Liver (tissue), 9 donors: ENCODE measurements around the gene ZNF473. TPM values are rescaled to one million over a fixed set of nuclear protein-coding genes. Genes with fewer than 3 reads are reported as not detected.

ENCODE experiments used
- DNase-seq: peaks from one replicate; pipeline ENCODE4 v3.0.0-alpha.2; 2017; ENCODE audit warnings: low spot score
- H3K27ac ChIP-seq, 2 donors: one replicate each; pipeline ENCODE4 v1.7.0; 2013; ENCODE audit warnings: inconsistent platforms in 2 of 2, low read length in 2 of 2, control low read depth in 1 of 2, low read depth in 1 of 2, mild to moderate bottlenecking in 1 of 2
- H3K27me3 ChIP-seq, 4 donors: one replicate each; pipeline versions ENCODE4 v1.6.1 to v1.7.0; 2013; ENCODE audit warnings: low read length in 3 of 4, inconsistent platforms in 1 of 4, mild to moderate bottlenecking in 1 of 4, moderate library complexity in 1 of 4; ENCODE audit not compliant: control insufficient read depth in 4 of 4, insufficient read depth in 4 of 4
- H3K36me3 ChIP-seq, 4 donors: one replicate each; pipeline versions ENCODE4 v1.6.1 to v1.7.0; 2013; ENCODE audit warnings: low read length in 3 of 4, mild to moderate bottlenecking in 3 of 4, low read depth in 1 of 4, moderate library complexity in 1 of 4; ENCODE audit not compliant: control insufficient read depth in 4 of 4, insufficient read depth in 3 of 4
- H3K4me1 ChIP-seq, 4 donors: one replicate each; pipeline versions ENCODE4 v1.6.1 to v1.7.0; 2013; ENCODE audit warnings: low read length in 3 of 4, mild to moderate bottlenecking in 3 of 4, moderate library complexity in 1 of 4; ENCODE audit not compliant: control insufficient read depth in 4 of 4, insufficient read depth in 4 of 4
- H3K4me3 ChIP-seq, 3 donors: one replicate each; pipeline versions ENCODE4 v1.6.1 to v1.7.0; 2013; ENCODE audit warnings: low read length in 3 of 3, control low read depth in 1 of 3, low read depth in 1 of 3, mild to moderate bottlenecking in 1 of 3
- H3K9ac ChIP-seq, 2 donors: one replicate each; pipeline ENCODE4 v1.7.0; 2013; ENCODE audit warnings: low read length in 2 of 2, mild to moderate bottlenecking in 2 of 2, moderate library complexity in 2 of 2, control low read depth in 1 of 2, low read depth in 1 of 2
- H3K9me3 ChIP-seq, 4 donors: one replicate each; pipeline versions ENCODE4 v1.6.1 to v1.7.0; 2013; ENCODE audit warnings: low read length in 3 of 4; ENCODE audit not compliant: control insufficient read depth in 4 of 4
- ATF3 ChIP-seq: IDR thresholded peaks from 2 replicates; pipeline ENCODE4 v1.6.1; 2016; ENCODE audit warnings: antibody characterized with exemption
- FOXA1 ChIP-seq: IDR thresholded peaks from 2 replicates; pipeline ENCODE4 v1.6.1; 2016; ENCODE audit warnings: antibody characterized with exemption
- GABPA ChIP-seq, 2 donors: IDR thresholded peaks in 1 of 2; conservative IDR thresholded peaks in 1 of 2; 2 replicates each; pipeline ENCODE4 v1.6.1; 2016; ENCODE audit warnings: antibody characterized with exemption in 2 of 2, mild to moderate bottlenecking in 1 of 2, moderate library complexity in 1 of 2
- HNF4A ChIP-seq, 2 donors: conservative IDR thresholded peaks; 2 replicates each; pipeline ENCODE4 v1.6.1; 2016; ENCODE audit warnings: antibody characterized with exemption in 2 of 2, mild to moderate bottlenecking in 2 of 2
- HNF4G ChIP-seq: IDR thresholded peaks from 2 replicates; pipeline ENCODE4 v1.6.1; 2016; ENCODE audit warnings: antibody characterized with exemption
- JUND ChIP-seq, 2 donors: IDR thresholded peaks; 2 replicates each; pipeline ENCODE4 v1.6.1; 2016; ENCODE audit warnings: antibody characterized with exemption in 2 of 2
- NR2F2 ChIP-seq: IDR thresholded peaks from 2 replicates; pipeline ENCODE4 v1.6.1; 2016; ENCODE audit warnings: antibody characterized with exemption
- RAD21 ChIP-seq, 2 donors: IDR thresholded peaks; 2 replicates each; pipeline ENCODE4 v1.6.1; 2016; ENCODE audit warnings: antibody characterized with exemption in 2 of 2, mild to moderate bottlenecking in 2 of 2
- REST ChIP-seq: IDR thresholded peaks from 2 replicates; pipeline ENCODE4 v1.6.1; 2016; ENCODE audit warnings: antibody characterized with exemption, mild to moderate bottlenecking
- RXRA ChIP-seq, 2 donors: IDR thresholded peaks; 2 replicates each; pipeline ENCODE4 v1.6.1; 2017 to 2018; ENCODE audit warnings: antibody characterized with exemption in 2 of 2, mild to moderate bottlenecking in 1 of 2
- SP1 ChIP-seq: IDR thresholded peaks from 2 replicates; pipeline ENCODE4 v1.6.1; 2018; ENCODE audit warnings: antibody characterized with exemption, mild to moderate bottlenecking
- TAF1 ChIP-seq: conservative IDR thresholded peaks from 2 replicates; pipeline ENCODE4 v1.6.1; 2016; ENCODE audit warnings: antibody characterized with exemption, mild to moderate bottlenecking
- YY1 ChIP-seq: IDR thresholded peaks from 2 replicates; pipeline ENCODE4 v1.6.1; 2016; ENCODE audit warnings: antibody characterized with exemption, mild to moderate bottlenecking
- WGBS: extraction: QIAGEN DNeasy Blood & Tissue Kit; methylation state at CpG from one replicate; pipeline ENCODE4 v1.1.7; 2013; 5-methylcytosine and 5-hydroxymethylcytosine counted together
- polyA plus RNA-seq, 2 donors: library from polyadenylated mRNA; stranded (reverse) in 1 of 2; unstranded in 1 of 2; fragments of 200-250 nt in 1 of 2; fragments of >200 nt in 1 of 2; fragmentation: Nextera tagmentation in 1 of 2; extraction: Ambion mirVana in 1 of 2; gene quantifications; one replicate each; pipeline versions ENCODE4 v1.2.1 to v1.2.3, GENCODE V29; 2013 to 2015
- total RNA-seq, 2 donors: library from RNA; depleted of rRNA; stranded (reverse); fragments of >200 nt; gene quantifications; one replicate each; pipeline ENCODE4 v1.2.3, GENCODE V29; 2014
- TF ChIP-seq, protein P1 (sequence below): IDR thresholded peaks from 2 replicates; pipeline ENCODE4 v1.6.1; 2016; ENCODE audit warnings: antibody characterized with exemption
- TF ChIP-seq, protein P2 (sequence below): fragments of 150-350 bp; IDR thresholded peaks from 2 replicates; pipeline ENCODE4 v1.5.1; 2017; ENCODE audit warnings: improper control_type of control experiment, low read depth, low read length; ENCODE audit not compliant: missing input control
- TF ChIP-seq, protein P3 (sequence below): IDR thresholded peaks from 2 replicates; pipeline ENCODE4 v1.6.1; 2016; ENCODE audit warnings: antibody characterized with exemption
- donor health status: healthy.
- donor health status: healthy.
- donor health status: healthy.
- donor health status: healthy.
- donor health status: healthy.

Gene ZNF473
- total and polyA plus RNA-seq, 4 donors: 0.92 to 4.0 (median 2.8) TPM

DNA sequence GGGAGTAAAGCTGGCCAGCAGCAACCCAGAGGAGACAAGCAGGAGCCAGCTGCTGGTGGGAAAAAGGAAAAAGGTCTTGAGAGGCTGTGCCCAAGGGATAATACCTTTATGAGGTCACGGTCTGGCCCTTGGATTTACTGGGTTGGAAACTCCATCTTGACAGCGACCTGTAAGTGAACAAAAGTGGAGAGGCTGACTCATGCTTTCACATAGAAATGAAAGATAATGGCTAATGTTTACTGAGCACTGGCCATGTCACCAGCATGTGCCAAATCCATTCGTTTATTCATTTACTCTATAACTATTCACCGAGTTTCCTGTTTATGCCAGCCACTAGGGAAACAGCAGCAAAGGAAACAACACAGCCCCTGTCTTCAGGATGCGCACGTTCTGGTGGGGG is 5.3 kb upstream of the ZNF473 start:
- TF ChIP-seq GABPA (IDR thresholded peaks at IDR 0.05 in 1 of 2, conservative IDR thresholded peaks at IDR 0.05 in 1 of 2) (no peak), JUND (IDR thresholded peaks at IDR 0.05) (no peak), NR2F2 (no peak), RXRA (IDR thresholded peaks at IDR 0.05) (no peak), YY1 (no peak), FOXA1 (no peak), REST (no peak), RAD21 (IDR thresholded peaks at IDR 0.05) (no peak), ATF3 (no peak), SP1 (no peak)
- TF ChIP-seq, protein P1, sequence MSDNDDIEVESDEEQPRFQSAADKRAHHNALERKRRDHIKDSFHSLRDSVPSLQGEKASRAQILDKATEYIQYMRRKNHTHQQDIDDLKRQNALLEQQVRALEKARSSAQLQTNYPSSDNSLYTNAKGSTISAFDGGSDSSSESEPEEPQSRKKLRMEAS: no peak
- TF ChIP-seq, protein P2, sequence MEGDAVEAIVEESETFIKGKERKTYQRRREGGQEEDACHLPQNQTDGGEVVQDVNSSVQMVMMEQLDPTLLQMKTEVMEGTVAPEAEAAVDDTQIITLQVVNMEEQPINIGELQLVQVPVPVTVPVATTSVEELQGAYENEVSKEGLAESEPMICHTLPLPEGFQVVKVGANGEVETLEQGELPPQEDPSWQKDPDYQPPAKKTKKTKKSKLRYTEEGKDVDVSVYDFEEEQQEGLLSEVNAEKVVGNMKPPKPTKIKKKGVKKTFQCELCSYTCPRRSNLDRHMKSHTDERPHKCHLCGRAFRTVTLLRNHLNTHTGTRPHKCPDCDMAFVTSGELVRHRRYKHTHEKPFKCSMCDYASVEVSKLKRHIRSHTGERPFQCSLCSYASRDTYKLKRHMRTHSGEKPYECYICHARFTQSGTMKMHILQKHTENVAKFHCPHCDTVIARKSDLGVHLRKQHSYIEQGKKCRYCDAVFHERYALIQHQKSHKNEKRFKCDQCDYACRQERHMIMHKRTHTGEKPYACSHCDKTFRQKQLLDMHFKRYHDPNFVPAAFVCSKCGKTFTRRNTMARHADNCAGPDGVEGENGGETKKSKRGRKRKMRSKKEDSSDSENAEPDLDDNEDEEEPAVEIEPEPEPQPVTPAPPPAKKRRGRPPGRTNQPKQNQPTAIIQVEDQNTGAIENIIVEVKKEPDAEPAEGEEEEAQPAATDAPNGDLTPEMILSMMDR: no peak
- TF ChIP-seq, protein P3, sequence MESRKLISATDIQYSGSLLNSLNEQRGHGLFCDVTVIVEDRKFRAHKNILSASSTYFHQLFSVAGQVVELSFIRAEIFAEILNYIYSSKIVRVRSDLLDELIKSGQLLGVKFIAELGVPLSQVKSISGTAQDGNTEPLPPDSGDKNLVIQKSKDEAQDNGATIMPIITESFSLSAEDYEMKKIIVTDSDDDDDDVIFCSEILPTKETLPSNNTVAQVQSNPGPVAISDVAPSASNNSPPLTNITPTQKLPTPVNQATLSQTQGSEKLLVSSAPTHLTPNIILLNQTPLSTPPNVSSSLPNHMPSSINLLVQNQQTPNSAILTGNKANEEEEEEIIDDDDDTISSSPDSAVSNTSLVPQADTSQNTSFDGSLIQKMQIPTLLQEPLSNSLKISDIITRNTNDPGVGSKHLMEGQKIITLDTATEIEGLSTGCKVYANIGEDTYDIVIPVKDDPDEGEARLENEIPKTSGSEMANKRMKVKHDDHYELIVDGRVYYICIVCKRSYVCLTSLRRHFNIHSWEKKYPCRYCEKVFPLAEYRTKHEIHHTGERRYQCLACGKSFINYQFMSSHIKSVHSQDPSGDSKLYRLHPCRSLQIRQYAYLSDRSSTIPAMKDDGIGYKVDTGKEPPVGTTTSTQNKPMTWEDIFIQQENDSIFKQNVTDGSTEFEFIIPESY: no peak
- no peak overlapping the region for H3K4me3 ChIP-seq
- WGBS: 74% methylated on average over 6 of the region's 6 CpGs
- H3K27me3 ChIP-seq: no peaks in the 10 kb centered on the region
- H3K9me3 ChIP-seq: no peaks in the 10 kb centered on the region
- DNase-seq: no peak
- H3K27ac ChIP-seq: no peak overlapping the region
- peaks cover 3 to 17% (median 13%) of the 10 kb centered on the region in 4 donors for H3K4me1 ChIP-seq
- H3K36me3 ChIP-seq: peaks cover 0 to 19% (median 16%) of the 10 kb centered on the region in 4 donors
- H3K9ac ChIP-seq: no peak overlapping the region

GRCh38 chr19:50022823-50023222 is 3.0 kb upstream of the ZNF473 start:
- Histone ChIP-seq H3K4me1 (peaks cover 7 to 26% (median 21%) of the 10 kb centered on the region in 4 donors), H3K4me3 (no peak overlapping the region), H3K9me3 (no peaks in the 10 kb centered on the region), H3K9ac (no peak overlapping the region), H3K36me3 (peaks cover 0 to 7% (median 3%) of the 10 kb centered on the region in 4 donors), H3K27me3 (no peaks in the 10 kb centered on the region), H3K27ac (no peak overlapping the region)
- no peak for DNase-seq
- 52% methylated on average over 7 of the region's 7 CpGs for WGBS
- TF ChIP-seq RAD21 (IDR thresholded peaks at IDR 0.05): no peak
- TF ChIP-seq, protein P2: no peak
- no peak for TF ChIP-seq REST
- TF ChIP-seq FOXA1: no peak
- TF ChIP-seq ATF3: no peak
- TF ChIP-seq HNF4G: no peak
- TF ChIP-seq HNF4A (conservative IDR thresholded peaks at IDR 0.05): no peak
- TF ChIP-seq, protein P1: no peak
- TF ChIP-seq TAF1: no peak
- TF ChIP-seq GABPA (IDR thresholded peaks at IDR 0.05 in 1 of 2, conservative IDR thresholded peaks at IDR 0.05 in 1 of 2): no peak
- no peak for TF ChIP-seq JUND (IDR thresholded peaks at IDR 0.05)
- no peak for TF ChIP-seq RXRA (IDR thresholded peaks at IDR 0.05)
- no peak for TF ChIP-seq NR2F2
